Hindlimb muscle (tissue), 1 donor: ENCODE results near the gene FNIP2. TPM values are rescaled to one million over a fixed set of nuclear protein-coding genes. Genes with fewer than 3 reads are reported as not detected.
"Not testable (repeated sequence)": the region's sequence is repeated elsewhere in the genome, so short reads cannot be mapped to it uniquely, and the experiment has no call there.

Source experiments
- DNase-seq: peaks from one replicate; pipeline ENCODE4 v3.0.0-alpha.2; 2013
- polyA plus RNA-seq: library from polyadenylated mRNA; unstranded; fragments of 120-200 nt; gene quantifications from one replicate; pipeline ENCODE4 v1.2.1, GENCODE V29; 2013; ENCODE audit not compliant: insufficient read length

Gene FNIP2
- polyA plus RNA-seq, 1 donor, result 12.7 TPM

DNA sequence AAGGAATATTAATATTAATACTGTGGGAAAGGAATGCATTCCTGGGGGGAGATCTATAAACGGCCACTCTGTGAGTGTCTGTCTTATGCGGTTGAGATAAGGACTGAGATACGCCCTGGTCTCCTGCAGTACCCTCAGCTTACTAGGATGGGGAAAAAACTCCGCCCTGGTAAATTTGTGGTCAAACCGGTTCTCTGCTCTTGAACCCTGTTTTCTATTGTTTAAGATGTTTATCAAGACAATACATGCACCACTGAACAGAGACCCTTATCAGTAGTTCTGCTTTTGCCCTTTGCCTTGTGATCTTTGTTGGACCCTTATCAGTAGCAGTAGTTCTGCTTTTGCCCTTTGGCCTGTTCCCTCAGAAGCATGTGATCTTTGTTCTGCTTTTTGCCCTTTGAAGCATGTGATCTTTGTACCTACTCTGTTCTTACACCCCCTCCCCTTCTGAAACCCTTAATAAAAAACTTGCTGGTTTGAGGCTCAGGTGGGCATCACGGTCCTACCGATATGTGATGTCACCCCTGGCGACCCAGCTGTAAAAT lies 151.7 kb downstream of the FNIP2 start:
- DNase-seq, result not testable (repeated sequence)

DNA sequence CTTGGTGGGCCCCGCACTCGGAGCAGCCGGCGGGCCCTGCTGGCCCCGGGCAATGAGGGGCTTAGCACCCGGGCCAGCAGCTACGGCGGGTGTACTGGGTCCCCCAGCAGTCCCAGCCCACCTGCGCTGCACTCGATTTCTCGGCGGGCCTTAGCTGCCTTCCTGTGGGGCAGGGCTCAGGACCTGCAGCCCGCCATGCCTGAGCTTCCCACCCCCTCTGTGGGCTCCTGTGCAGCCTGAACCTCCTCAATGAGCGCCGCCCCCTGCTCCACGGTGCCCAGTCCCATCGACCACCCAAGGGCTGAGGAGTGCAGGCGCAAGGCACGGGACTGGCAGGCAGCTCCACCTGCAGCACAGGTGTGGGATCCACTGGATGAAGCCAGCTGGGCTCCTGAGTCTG lies 158.9 kb downstream of the FNIP2 start:
- not testable (repeated sequence) for DNase-seq

DNA sequence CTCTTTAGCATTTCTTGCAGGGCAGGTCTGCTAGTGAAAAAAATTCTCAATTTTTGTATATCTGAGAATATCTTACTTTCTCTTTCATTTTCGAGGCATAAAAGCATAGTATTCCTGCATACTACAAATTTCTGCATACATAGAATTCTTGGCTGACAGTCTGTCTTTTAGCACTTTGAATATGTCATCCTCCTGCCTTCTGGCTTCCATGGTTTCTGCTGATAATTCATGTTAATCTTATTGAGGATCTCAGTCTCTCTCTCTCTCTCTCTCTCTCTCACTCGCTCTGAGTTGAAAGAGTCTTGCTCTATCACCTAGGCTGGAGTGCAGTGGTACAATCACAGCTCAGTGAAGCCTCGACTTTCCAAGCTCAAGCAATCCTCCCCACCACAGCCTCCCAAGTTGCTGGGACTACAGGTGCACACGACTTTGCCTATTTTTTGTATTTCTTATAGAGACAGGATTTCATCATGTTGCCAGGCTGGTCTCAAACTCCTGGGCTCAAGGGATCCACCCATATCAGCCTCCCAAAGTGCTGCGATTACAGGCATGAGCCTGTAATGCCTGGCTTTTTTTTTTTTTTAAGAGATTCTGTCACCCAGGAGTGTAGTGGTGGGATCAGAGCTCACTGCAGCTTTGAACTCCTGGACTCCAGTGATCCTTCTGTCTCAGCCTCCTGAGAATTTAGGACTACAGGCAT lies 161.3 kb downstream of the FNIP2 start:
- no peak for DNase-seq

DNA sequence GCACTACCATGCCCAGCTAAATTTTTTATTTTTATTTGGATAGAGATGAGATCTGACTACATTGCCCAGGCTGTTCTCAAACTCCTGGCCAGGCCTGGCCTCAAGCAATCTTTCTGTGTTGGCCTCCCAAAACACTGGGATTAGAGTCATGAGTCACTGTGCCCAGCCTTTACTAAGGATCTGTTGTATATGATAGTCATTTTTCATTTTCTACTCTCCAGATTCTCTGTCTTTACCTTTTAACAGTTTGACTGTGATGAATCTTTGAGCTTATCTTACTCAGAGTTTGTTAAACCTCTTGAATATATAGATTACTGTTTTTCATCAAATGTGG lies 161.8 kb downstream of the FNIP2 start:
- no peak for DNase-seq

DNA sequence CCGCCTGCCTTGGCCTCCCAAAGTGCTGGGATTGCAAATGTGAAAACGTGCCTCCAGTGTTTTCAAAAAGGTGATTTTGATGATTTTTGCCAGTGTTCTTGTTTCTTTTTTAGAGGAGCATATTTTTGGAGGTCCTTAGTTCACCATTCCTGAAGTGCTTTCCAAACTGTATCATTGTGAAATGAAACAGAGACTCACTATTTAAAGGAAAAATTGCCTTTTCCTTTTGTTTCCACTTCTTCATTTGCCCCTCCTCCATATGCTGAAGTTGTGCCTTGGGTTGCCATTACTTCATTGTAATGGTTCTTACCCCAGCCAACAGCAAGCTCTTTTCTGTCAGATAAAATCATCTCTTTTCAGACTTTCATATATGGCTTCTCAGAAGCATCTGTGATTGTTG lies 164.4 kb downstream of the FNIP2 start:
- DNase-seq, result no peak

DNA sequence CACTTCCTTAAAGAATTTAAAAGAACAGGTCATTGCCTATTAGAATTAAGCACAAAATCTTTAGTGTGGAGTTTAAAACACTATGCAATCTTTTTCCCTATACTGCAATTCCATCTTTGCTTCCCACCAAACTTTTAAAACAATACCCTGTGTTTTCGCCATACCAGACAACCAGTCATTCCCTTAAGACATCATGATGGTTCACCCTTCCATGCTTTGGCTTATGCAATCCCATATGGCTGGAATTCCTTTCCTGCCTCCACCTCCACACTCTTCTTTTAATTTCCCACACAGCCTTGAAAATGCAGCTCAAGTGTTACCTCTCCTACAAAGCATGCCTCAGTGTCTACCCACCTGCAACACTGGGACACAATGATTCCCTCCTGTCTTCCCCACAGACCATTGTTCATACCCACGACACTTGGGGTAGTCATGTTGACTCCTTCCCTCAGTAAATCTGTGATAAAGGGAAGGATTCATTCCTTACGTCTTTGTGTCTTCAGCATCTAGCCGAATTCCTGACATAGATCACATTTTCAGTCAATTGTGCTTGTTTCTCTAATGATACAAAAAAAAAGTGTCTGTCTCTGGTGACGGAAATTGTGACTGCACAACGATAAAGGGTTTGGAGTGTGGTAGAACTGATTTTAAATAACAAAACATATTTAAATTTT lies 166.3 kb downstream of the FNIP2 start:
- DNase-seq, result no peak

DNA sequence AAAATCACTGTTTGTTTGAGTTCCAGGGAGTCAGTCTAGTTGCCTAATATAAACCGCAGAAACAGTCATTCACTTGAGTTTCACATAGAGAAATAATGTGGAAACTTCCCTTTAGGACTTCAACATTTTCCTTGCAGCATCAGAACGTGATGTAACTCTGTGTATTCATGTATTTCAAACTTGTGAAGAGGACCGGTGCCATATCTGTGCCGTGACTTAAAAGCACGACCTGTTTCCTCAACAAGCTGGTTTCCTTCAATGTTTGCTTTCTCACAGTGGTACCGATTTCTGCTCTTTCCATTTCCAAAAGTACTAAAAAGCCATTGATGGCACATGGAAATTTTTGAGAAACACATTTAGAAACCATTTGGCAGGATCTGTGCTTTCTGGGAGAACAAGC lies 167.4 kb downstream of the FNIP2 start:
- DNase-seq, result peak; percentile 24

DNA sequence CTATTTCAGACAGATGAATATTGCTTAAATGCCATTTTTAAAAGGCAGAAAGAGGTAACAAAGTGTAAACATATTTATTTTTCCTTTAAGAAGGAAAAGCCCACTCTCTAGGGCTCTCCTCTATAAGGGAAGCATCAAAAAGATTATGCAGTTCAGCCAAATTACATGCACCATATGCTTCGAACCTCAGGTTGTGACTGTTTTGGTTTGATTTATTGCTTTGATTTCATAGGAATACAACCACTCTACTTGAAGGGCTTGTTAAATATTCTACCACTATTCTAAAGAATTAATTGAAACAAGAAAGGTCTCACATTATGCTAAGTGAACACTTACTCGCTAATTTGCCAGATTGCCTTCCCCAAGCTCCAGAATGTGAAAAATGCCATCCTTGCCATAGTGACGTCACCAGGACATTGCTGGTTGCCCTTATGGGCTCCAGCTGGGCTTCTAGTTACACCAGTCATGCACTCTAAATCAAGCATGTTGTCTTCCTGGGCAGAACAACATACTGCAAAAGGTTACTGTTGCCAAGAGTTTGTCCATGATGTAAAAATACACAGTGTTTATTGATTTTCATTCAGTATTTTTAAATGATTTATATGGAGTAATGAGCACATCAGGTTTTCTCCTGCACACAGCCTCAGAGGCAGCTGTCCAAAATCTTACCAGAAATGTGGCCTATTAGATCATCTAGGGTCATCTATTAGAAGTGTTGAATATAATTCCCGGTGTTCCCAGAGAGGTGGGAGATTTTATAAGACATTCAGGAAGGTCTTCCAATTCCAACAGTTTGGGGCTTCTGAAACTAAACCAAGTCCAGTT lies 169.6 kb downstream of the FNIP2 start:
- DNase-seq, result no peak

DNA sequence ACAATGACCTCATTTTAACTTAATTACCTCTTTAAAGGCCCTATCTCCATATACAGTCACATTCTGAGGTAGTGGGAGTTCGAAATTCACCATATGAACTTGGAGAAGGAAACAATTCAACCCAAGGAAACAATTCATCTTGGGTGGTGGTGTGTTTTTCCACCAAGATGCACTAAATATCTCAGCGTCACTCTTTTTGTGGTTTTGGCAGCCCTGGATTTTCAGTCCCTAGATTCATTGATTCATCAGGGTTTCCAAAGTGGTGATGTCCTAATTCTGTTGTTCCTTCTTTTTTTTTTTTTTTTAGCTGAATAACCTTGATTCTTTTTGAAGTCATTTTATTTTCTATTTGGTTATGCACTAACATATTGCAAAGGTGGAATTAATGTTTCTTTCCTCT lies 171.4 kb downstream of the FNIP2 start:
- no peak for DNase-seq

DNA sequence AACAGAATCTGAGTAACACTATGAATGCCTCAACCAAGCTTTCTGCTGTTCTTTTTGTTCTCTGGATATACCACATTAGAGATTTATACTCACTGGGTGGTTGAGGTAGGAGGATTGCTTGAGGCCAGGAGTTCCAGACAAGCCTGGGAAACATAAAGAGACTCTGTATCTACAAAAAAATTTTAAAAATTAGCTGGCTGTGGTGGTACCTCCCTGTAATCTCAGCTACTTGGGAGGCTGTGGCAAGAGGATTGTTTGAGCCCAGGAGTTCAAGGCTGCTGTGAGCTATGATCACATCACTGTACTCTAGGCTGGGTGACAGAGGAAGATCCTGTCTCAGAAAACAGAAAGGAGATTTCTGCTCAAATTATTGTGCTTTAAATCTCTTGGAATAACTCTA lies 172.5 kb downstream of the FNIP2 start:
- no peak for DNase-seq

DNA sequence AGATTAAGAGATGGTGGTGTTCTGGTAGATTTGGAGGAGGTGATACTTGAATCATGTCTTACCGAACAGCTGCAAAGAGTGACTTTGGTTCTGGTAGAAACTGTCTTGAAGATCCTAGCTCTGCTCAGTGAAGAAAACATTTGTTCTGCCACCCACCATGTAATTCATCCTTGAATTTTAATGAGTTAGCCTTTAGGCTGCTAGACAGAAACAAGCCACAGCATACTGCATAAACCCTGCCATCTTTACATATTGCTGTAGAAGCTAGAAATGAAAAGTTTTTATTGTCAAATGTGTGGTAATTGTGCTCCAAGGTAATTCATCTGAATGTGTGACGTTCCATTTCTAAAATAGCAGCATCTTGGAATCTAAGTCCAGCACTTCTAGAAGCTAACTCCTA lies 173.1 kb downstream of the FNIP2 start:
- DNase-seq, result no peak

DNA sequence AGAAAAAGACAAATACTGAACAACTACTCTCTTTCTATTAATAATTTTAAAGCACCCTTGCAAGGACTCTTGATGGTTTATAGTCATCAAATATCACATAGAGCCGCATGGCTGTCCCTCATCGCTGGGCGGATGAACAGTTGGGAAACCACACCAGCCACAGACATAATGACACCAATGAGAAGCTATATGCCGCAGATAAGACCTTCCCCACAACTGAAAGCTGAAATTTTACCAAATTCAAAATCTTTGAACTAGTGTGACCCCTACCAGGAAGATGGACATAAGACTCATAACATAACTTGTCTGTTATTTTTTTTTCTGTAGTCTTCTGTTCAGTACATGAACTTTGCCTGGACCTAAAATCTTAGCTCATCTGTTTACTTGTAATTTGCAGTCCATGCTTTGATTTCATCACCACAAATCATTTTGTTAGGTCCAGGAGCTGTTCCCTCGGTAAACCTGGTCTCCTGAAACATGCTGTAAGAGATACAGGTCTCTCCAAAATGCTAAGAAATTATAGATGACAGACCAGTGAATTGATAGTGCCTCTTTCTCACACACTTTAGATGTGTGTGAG lies 176.8 kb downstream of the FNIP2 start:
- no peak for DNase-seq

DNA sequence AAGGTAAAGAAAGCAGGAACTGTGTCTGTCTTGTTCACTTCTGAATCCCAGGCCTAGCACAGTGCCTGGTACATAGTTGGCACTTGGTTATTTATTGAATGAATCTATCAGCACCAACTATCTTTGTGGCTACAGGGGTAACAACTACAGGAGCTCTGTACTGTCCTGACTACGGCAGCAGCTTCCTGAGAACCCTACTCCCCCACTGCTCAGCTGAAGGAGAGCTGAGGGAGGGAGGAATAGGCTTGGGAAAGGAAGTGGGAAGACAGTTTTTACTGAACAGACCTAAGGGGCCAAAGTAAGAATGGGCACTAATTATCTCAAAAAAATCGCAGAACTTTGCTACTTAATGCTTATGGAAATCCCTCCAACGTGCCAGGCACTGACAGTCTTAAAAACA lies 178.0 kb downstream of the FNIP2 start:
- DNase-seq, result no peak

DNA sequence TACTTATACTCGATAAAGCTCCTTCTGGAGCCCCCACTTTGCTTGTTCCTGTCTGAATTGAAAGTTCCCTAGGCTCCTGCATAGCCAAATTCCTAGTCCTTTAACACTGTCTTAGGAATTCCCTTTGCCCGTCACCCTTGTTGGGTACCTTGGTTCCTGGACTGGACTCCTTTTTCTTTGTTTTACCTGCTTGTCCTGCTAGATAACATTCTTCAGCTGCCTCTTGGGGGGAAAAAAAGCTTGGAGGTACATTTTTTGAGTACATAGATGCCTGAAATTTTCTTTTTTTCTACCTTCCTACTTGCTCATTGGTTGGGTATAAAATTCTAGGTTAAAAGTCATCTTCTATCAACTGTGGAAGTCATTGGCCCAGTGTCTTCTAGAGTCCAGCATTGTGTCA lies 179.2 kb downstream of the FNIP2 start:
- DNase-seq, result no peak

DNA sequence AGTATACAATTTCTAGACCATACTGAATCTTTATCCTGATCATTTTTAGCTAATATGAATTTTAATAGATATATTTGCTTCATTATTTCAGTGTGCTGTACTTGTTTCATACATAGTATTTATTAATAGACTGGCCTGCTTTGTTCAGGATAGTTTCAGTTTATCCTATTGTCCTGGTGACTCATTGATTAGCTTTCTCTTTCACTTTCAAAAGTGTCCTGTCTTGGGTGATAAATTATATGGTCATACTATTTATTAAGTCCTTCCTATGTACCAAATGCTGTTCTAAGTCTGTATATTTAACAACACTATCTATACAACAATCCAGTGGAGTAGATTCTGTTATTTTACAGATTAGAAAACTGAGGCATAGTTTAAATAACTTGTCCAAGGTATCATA lies 180.3 kb downstream of the FNIP2 start:
- DNase-seq, result no peak

DNA sequence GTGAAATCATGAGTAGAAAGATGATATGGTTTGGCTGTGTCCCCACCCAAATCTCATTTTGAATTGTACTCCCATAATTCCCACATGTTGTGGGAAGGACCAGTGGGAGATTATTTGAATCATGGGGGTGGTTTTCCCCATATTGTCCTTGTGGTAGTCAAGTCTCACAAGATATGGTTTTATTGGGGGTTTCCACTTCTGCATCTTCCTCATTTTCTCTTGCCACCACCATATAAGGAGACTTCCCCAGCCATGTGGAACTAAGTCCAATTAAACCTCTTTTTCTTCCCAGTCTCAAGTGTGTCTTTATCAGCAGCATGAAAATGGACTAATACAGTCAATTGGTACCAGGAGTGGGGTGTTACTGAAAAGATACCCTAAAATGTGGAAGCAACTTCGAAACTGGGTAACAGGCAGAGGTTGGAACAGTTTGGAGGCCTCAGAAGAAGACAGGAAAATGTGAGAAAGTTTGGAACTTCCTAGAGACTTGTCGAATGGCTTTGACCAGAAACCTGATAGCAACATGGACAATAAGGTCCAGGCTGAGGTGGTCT lies 183.5 kb downstream of the FNIP2 start:
- DNase-seq, result not testable (repeated sequence)

DNA sequence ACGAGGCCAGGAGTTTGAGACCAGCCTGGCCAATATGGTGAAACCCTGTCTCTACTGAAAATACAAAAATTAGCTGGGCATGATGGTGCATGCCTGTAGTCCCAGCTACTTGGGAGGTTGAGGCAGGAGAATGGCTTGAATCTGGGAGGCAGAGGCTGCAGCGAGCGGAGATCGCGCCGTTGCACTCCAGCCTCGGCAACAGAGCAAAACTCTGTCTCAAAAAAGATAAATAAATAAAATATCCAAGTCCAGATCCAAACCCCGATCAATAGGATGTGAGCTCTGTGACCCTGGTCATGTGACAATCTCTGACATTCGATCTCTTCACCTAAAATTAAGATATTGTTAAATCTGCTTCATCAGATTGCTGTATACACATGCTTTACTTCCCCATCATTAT lies 187.5 kb downstream of the FNIP2 start:
- DNase-seq, result not testable (repeated sequence)

DNA sequence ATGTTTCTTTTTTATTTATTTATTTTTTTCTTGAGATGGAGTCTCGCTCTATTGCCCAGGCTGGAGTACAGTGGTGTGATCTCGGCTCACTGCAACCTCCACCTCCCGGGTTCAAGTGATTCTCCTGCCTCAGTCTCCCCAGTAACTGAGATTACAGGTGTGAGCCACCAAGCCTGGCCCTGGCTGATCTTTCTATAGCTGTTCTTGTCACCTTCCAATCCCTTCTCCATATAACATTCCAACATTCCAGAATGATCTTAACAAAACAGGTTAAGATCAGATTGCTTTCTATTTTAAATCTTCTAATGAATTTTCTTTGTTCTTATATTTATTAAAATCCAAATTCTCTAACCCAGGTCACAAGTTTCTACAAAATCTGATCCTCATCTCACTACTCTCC lies 188.1 kb downstream of the FNIP2 start:
- not testable (repeated sequence) for DNase-seq
